KBM-7 (cell line): ENCODE results near the gene EPHA6.
"Not testable (repeated sequence)": the region's sequence is repeated elsewhere in the genome, so short reads cannot be mapped to it uniquely, and the experiment has no call there.

Experiments
- DNase-seq: peaks from one replicate; pipeline ENCODE4 v3.0.0-alpha.2; 2015
- in situ Hi-C: fragments of 300-500 bp; cut with MboI; formaldehyde crosslinking; loops from 2 replicates; pipeline ENCODE4 v1.14.3; 2020; ENCODE audit warnings: low sequenced_read_pairs, low pct_unique_long_range_greater_than_20kb, mixed read lengths

Gene EPHA6

GRCh38 chr3:97488741-97489140, 674.3 kb downstream of the EPHA6 start:
- in situ Hi-C loops: no loop called here
- DNase-seq: no peak

GRCh38 chr3:97495896-97496295, 681.5 kb downstream of the EPHA6 start:
- in situ Hi-C loops: no loop called here

GRCh38 chr3:97497138-97497537, 682.7 kb downstream of the EPHA6 start:
- in situ Hi-C loops: no loop called here
- DNase-seq: no peak

More at GRCh38 chr3:97495896-97496295, 681.5 kb downstream of the EPHA6 start:
- DNase-seq: no peak

GRCh38 chr3:97504463-97504862, 690.1 kb downstream of the EPHA6 start:
- in situ Hi-C loops: no loop called here

DNA sequence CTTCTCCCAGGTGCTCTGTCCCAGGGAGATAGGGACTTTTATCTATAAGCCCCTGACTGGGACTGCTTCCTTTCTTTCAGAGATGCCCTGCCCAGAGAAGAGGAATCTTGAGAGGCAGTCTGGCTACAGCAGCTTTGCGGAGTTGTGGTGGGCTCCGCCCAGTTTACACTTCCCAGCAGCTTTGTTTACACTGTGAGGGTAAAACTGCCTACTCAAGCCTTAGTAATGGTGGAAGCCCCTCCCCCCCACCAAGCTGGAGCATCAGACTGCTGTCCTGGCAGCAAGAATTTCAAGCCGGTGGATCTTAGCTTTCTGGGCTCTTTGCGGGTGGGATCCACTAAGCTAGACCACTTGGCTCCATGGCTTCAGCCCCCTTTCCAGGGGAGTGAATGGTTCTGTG, 696.4 kb downstream of the EPHA6 start:
- no peak for DNase-seq
- in situ Hi-C loops: no loop called here

More at GRCh38 chr3:97504463-97504862, 690.1 kb downstream of the EPHA6 start:
- no peak for DNase-seq

GRCh38 chr3:97515076-97515475, 700.7 kb downstream of the EPHA6 start:
- no peak for DNase-seq
- in situ Hi-C loops: no loop called here

GRCh38 chr3:97530691-97531090, 716.3 kb downstream of the EPHA6 start:
- in situ Hi-C loops: no loop called here
- no peak for DNase-seq

GRCh38 chr3:97547573-97547972, 733.2 kb downstream of the EPHA6 start:
- in situ Hi-C loops: not testable (repeated sequence)

DNA sequence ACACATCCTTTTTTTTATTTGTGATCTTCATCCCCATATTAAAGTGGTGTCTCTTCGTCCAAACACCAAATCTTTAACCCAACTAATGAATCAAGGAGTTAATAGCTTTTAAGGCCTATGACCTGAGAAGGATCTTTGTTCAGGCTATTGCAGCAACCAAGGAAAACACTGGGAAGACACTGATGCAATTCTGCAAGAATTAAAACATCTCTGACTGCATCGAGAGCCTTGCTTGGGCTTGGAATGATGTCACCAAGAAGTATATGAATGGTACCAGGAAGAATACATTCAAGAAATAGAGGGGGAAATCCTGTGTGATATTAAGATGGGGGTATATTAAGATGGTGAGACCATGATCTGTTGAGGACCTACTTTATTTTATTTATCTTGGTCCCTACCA, 736.0 kb downstream of the EPHA6 start:
- in situ Hi-C loops: no loop called here

More at GRCh38 chr3:97547573-97547972, 733.2 kb downstream of the EPHA6 start:
- DNase-seq: not testable (repeated sequence)

GRCh38 chr3:97552186-97552585, 737.8 kb downstream of the EPHA6 start:
- in situ Hi-C loops: no loop called here

More for the DNA sequence above, 736.0 kb downstream of the EPHA6 start:
- DNase-seq: no peak

GRCh38 chr3:97575742-97576141, 761.3 kb downstream of the EPHA6 start:
- in situ Hi-C loops: no loop called here

More at GRCh38 chr3:97552186-97552585, 737.8 kb downstream of the EPHA6 start:
- no peak for DNase-seq

GRCh38 chr3:97576221-97576620, 761.8 kb downstream of the EPHA6 start:
- in situ Hi-C loops: no loop called here
- DNase-seq: no peak

More at GRCh38 chr3:97575742-97576141, 761.3 kb downstream of the EPHA6 start:
- no peak for DNase-seq

DNA sequence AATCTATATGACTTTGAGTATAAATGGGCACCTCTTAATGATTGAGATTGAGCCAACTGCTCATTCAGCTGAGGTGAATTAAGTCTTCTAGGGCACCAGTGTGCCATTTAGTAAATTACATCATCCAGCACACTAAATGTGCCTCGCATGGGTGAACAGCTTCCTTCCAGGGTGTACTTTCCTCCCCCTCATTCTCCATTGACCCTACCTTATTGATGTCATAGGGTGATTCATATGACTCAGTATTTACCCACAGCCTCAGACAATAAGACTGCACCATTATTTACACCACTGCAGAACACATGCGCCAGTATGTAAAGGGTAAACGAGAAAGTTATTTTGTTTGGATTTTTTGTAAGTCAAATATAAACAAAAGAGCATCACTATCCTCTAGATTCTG, 765.0 kb downstream of the EPHA6 start:
- DNase-seq: peak; percentile 9
- in situ Hi-C loops: no loop called here

- no peak for DNase-seq
- in situ Hi-C loops: no loop called here
Measured at GRCh38 chr3:97610626-97611025, 796.2 kb downstream of the EPHA6 start.

GRCh38 chr3:97612632-97613031, 798.2 kb downstream of the EPHA6 start:
- no peak for DNase-seq
- in situ Hi-C loops: no loop called here

DNA sequence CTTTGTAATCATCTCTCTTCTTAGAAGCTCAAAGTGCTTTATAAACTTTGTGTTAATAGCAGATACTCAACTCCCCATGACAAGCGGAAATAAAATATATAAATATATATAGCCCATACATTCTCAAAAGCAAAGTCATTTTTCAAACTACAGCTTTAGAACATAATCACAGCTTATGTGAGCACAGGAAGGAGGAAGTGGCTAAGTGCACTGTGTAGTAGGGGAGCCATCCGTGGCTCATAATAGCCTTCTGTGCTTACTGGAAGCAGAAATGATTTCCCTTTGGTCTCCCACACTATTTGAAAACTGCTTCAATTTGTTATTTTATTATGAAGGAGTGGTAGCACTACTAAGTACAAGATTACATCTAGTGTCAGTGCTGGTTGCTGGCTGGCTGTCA, 798.7 kb downstream of the EPHA6 start:
- in situ Hi-C loops: no loop called here
- no peak for DNase-seq

- in situ Hi-C loops, DNase-seq: not testable (repeated sequence)
Measured at GRCh38 chr3:97620514-97620913, 806.1 kb downstream of the EPHA6 start.

DNA sequence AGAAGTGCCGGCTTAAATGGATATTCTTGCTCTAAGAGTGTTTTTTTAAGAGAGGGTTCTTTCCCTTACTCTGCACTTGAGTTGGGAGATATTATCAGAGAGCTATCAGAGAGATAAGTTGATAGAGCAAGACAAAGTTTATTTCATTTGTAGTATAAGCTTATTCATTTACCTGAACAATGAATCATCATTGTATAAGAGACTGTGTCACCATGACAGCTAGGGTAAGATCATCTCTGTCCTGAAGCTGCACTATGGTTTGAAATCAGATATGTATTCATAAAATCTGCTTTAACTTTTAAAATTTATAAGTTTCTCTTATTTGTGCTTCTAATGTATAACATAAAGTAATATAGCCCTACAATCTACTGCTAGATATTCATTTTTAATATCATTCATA, 822.1 kb downstream of the EPHA6 start:
- DNase-seq: no peak
- in situ Hi-C loops: no loop called here

DNA sequence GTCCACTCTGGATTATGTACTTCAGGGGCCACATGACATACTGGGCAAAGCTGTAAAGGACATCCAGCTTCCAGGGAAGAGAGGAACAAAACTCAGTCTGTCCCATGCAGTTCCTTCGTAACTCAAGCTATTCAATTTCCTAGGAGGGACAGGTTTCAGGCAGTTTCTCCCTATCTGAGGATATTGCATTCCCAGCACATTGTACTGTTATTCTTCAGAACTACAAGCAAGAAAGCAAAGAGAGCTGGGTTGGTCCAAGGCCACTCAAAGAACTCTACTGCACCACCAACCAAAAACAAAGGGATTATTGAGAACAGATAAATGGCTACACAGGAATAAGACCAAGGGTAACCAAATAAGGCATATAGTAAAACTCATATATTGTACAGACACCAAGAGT, 832.5 kb downstream of the EPHA6 start:
- in situ Hi-C loops: no loop called here
- no peak for DNase-seq

DNA sequence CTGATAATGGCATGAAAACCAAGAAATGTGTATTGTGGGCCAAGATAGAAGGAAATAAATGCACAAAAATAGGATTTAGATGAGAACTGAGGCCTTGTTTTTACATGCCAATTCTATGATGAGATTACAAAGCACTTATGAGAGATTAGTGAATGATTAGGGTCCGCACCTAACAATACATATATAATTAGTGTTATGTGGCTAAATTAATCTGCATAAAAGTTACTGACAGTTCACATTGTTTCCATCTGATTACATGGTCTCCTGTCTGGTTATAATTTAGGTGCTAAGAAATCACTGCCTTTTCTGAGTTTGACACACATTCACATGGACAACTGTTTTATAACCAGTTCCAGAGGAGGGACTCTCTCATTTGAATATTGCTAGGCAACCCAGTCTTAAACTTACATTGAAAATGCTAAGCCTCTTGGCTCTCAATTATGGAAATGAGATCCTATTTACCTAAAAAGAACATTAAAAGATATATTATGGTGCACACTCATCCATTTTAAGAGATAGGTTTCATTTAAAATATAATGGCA, 833.1 kb downstream of the EPHA6 start:
- in situ Hi-C loops: no loop called here
- DNase-seq: no peak

DNA sequence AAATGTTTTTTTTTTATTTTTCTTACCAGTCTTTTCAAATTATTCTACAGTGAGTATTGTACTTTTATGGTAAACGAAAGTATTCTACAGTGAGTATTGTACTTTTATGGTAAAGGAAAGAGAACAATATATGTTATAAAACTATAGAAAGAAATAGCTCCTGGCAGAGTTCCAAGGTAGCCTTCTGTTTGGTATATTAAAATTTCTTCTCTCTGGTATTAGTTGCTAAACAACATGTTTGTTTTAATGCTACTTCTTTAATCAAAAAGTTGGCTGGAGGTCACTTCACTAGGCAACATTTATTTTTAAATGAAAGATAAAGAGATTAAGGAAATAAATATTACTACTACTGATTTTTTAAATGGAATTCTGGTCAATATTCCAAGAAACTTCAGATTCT, 841.6 kb downstream of the EPHA6 start:
- in situ Hi-C loops: no loop called here
- no peak for DNase-seq
